HEK293 (cell line): ENCODE measurements around the gene CRYBG2.

Source experiments
- CTCF ChIA-PET: fragments of 350-600 bp; formaldehyde crosslinking; extraction: SDS; loops from one replicate; lab custom pipeline; 2021; ENCODE audit warnings: antibody characterized with exemption; lab: Yijun Ruan, JAX
- POLR2A ChIA-PET: fragments of 300-600 bp; formaldehyde crosslinking; extraction: SDS; loops from one replicate; lab custom pipeline; 2020; ENCODE audit warnings: antibody characterized with exemption, inconsistent platforms; lab: Yijun Ruan, JAX
- H3K27ac ChIP-seq: fragments of 200-500 bp; sonication (Bioruptor generic); 2 replicates; pipeline ENCODE4 v1.5.1; 2014; ENCODE audit warnings: low read depth, low read length, control low read depth, inconsistent platforms; ENCODE audit errors: extremely low read depth
- H3K36me3 ChIP-seq, 2 experiments: fragments of 200-500 bp in 1 of 2; sonication (Bioruptor generic) in 1 of 2; 1 replicate in 1 of 2; 2 replicates in 1 of 2; pipeline ENCODE4 v1.5.1; 2014 to 2017; ENCODE audit warnings: inconsistent platforms in 2 of 2, low read length in 2 of 2; ENCODE audit not compliant: control insufficient read depth in 2 of 2, insufficient read depth in 1 of 2
- H3K4me1 ChIP-seq: fragments of 200-500 bp; sonication (Bioruptor generic); 2 replicates; pipeline ENCODE4 v1.5.1; 2014; ENCODE audit warnings: mild to moderate bottlenecking, low read length, inconsistent platforms; ENCODE audit not compliant: control insufficient read depth, insufficient read depth
- H3K4me3 ChIP-seq: 2 replicates; pipeline ENCODE4 v1.5.1; 2011; ENCODE audit warnings: low read depth, mild to moderate bottlenecking, control low read depth, low read length, moderate library complexity
- H3K9me3 ChIP-seq: fragments of 200-500 bp; sonication (Bioruptor generic); 2 replicates; pipeline ENCODE4 v1.5.1; 2014; ENCODE audit warnings: low read depth, low read length, inconsistent platforms; ENCODE audit not compliant: control insufficient read depth, insufficient read depth
- EGR2 ChIP-seq: fragments of 450-650 bp; formaldehyde crosslinking; IDR thresholded peaks from 2 replicates; pipeline ENCODE4 v1.5.1; 2016; ENCODE audit warnings: low read depth, missing biosample characterization, missing genetic modification characterization
- KLF17 ChIP-seq: fragments of 450-650 bp; formaldehyde crosslinking; IDR thresholded peaks from 2 replicates; pipeline ENCODE4 v1.5.1; 2016; ENCODE audit warnings: missing biosample characterization, missing genetic modification characterization
- MZF1 ChIP-seq: fragments of 450-650 bp; formaldehyde crosslinking; IDR thresholded peaks from 2 replicates; pipeline ENCODE4 v1.5.1; 2017; ENCODE audit warnings: missing biosample characterization, missing genetic modification characterization, borderline replicate concordance
- REST ChIP-seq: fragments of 450-650 bp; formaldehyde crosslinking; IDR thresholded peaks from 2 replicates; pipeline ENCODE4 v1.5.1; 2016; ENCODE audit warnings: missing biosample characterization, missing genetic modification characterization
- SCRT2 ChIP-seq: fragments of 450-650 bp; formaldehyde crosslinking; IDR thresholded peaks from 2 replicates; pipeline ENCODE4 v1.5.1; 2016; ENCODE audit warnings: missing biosample characterization, missing genetic modification characterization
- ZFHX2 ChIP-seq: fragments of 450-650 bp; formaldehyde crosslinking; conservative IDR thresholded peaks from 2 replicates; pipeline ENCODE4 v1.5.1; 2016; ENCODE audit warnings: missing biosample characterization, missing genetic modification characterization
- ZNF174 ChIP-seq: fragments of 450-650 bp; formaldehyde crosslinking; IDR thresholded peaks from 2 replicates; pipeline ENCODE4 v1.5.0; 2017; ENCODE audit warnings: missing biosample characterization, mild to moderate bottlenecking, missing genetic modification characterization
- ZNF2 ChIP-seq: fragments of 450-650 bp; formaldehyde crosslinking; IDR thresholded peaks from 2 replicates; pipeline ENCODE4 v1.5.1; 2016; ENCODE audit warnings: missing biosample characterization, missing genetic modification characterization
- ZNF391 ChIP-seq: fragments of 450-650 bp; formaldehyde crosslinking; IDR thresholded peaks from 2 replicates; pipeline ENCODE4 v1.5.1; 2016; ENCODE audit warnings: low read depth, missing biosample characterization, missing genetic modification characterization, borderline replicate concordance
- ZNF48 ChIP-seq: fragments of 450-650 bp; formaldehyde crosslinking; IDR thresholded peaks from 2 replicates; pipeline ENCODE4 v1.5.1; 2016; ENCODE audit warnings: missing biosample characterization, missing genetic modification characterization
- ZNF513 ChIP-seq: fragments of 450-650 bp; IDR thresholded peaks from 2 replicates; pipeline ENCODE4 v1.5.1; 2018; ENCODE audit warnings: missing biosample characterization, missing genetic modification characterization
- ZNF561 ChIP-seq: fragments of 450-650 bp; IDR thresholded peaks from 2 replicates; pipeline ENCODE4 v1.5.1; 2018; ENCODE audit warnings: missing biosample characterization, missing genetic modification characterization, borderline replicate concordance
- ZNF600 ChIP-seq: fragments of 450-650 bp; formaldehyde crosslinking; IDR thresholded peaks from 2 replicates; pipeline ENCODE4 v1.5.1; 2016; ENCODE audit warnings: missing biosample characterization, missing genetic modification characterization
- ZNF639 ChIP-seq: fragments of 450-650 bp; formaldehyde crosslinking; IDR thresholded peaks from 2 replicates; pipeline ENCODE4 v1.5.1; 2016; ENCODE audit warnings: missing biosample characterization, missing genetic modification characterization
- ZNF645 ChIP-seq: fragments of 450-650 bp; formaldehyde crosslinking; IDR thresholded peaks from 2 replicates; pipeline ENCODE4; 2016; ENCODE audit warnings: missing biosample characterization, missing genetic modification characterization
- ZNF660 ChIP-seq: fragments of 450-650 bp; IDR thresholded peaks from 2 replicates; pipeline ENCODE4 v1.5.1; 2018; ENCODE audit warnings: missing biosample characterization, mild to moderate bottlenecking, missing genetic modification characterization
- ZSCAN18 ChIP-seq: fragments of 450-650 bp; formaldehyde crosslinking; IDR thresholded peaks from 2 replicates; pipeline ENCODE4 v1.5.1; 2016; ENCODE audit warnings: missing biosample characterization, missing genetic modification characterization

CRYBG2 gene

GRCh38 chr1:26284597-26285347 is 69.2 kb downstream of the CRYBG2 start (continued):
- TF ChIP-seq ZNF639 (tag by site-specific recombination) (peak; percentile 64; the same call in 1 of the 2 replicates), ZNF48 (tag by site-specific recombination) (no peak), ZNF660 (tag by site-specific recombination) (peak; percentile 78; the same call in 1 of the 2 replicates), ZNF174 (tag by site-specific recombination) (no peak), ZNF645 (tag by site-specific recombination) (no peak), ZSCAN18 (no peak), ZNF513 (no peak), MZF1 (no peak), SCRT2 (tag by site-specific recombination) (no peak), KLF17 (peak; percentile 97)

GRCh38 chr1:26283871-26284596 is 69.9 kb downstream of the CRYBG2 start:
- H3K4me3 ChIP-seq: no peak overlapping the region
- TF ChIP-seq SCRT2 (tag by site-specific recombination): peak; percentile 73
- no peak for TF ChIP-seq ZNF561 (tag by site-specific recombination)
- no peak for TF ChIP-seq ZNF2 (tag by site-specific recombination)
- TF ChIP-seq, all 188 proteins: peak for 1
- Histone ChIP-seq H3K27ac (no peak overlapping the region), H3K9me3 (no peaks in the 10 kb centered on the region), H3K4me1 (0 out of 2 replicates have a peak, but pooled peaks cover 3% of the 10 kb centered on the region), H3K36me3 (peaks cover 0 to 27% of the 10 kb centered on the region in 2 experiments; a peak in 1 of 3 replicates)
- CTCF ChIA-PET: interaction anchor here (0.6 to 10.2 kb wide), 26 partner anchors 8 to 318 kb away, joined by 3 to 203 read pairs (median 4); partner anchors contain the start of genes CD52 and UBXN11
- POLR2A ChIA-PET: interaction anchor here (0.6 to 2.0 kb wide), 5 partner anchors 12 to 38 kb away, joined by 3 to 10 read pairs (median 3); partner anchors contain the start of genes CD52 and UBXN11

- H3K4me1 ChIP-seq: 0 out of 2 replicates have a peak, but pooled peaks cover 3% of the 10 kb centered on the region
- POLR2A ChIA-PET: no interaction called here
- TF ChIP-seq REST (tag by site-specific recombination) (no peak), ZFHX2 (tag by site-specific recombination) (peak; percentile 96), ZNF600 (tag by site-specific recombination) (peak; percentile 55; the same call in 1 of the 2 replicates), EGR2 (tag by site-specific recombination) (peak; percentile 98), ZNF391 (tag by site-specific recombination) (no peak)
These were observed 70.6 kb downstream of the CRYBG2 start for GRCh38 chr1:26283279-26283853.

More at GRCh38 chr1:26283279-26283853, 70.6 kb downstream of the CRYBG2 start:
- Histone ChIP-seq H3K9me3 (no peaks in the 10 kb centered on the region), H3K36me3 (peaks cover 0 to 32% of the 10 kb centered on the region in 2 experiments; a peak in 1 of 3 replicates), H3K4me3 (no peak overlapping the region), H3K27ac (no peak overlapping the region)
- CTCF ChIA-PET: interaction anchor here (0.6 to 10.2 kb wide), 6 partner anchors 8 to 247 kb away, joined by 3 to 203 read pairs (median 20); partner anchors contain the start of genes CD52 and UBXN11
